Astrocyte of the spinal cord (primary cell): ENCODE results near the gene ECPAS.
"Not testable (repeated sequence)": the region's sequence is repeated elsewhere in the genome, so short reads cannot be mapped to it uniquely, and the experiment has no call there.

Source experiments
- DNase-seq: peaks from one replicate; pipeline ENCODE4 v3.0.0; 2011; ENCODE audit warnings: low read depth, low spot score
- H3K4me3 ChIP-seq: 2 replicates; pipeline ENCODE4 v1.5.1; 2011; ENCODE audit warnings: low read depth, mild to moderate bottlenecking, low read length, moderate library complexity
- in situ Hi-C: cut with HindIII; loops from 2 replicates; pipeline ENCODE4 v1.10.0; 2017; ENCODE audit warnings: low sequenced_read_pairs
- TF ChIP-seq, protein P1 (sequence below): IDR thresholded peaks from 2 replicates; pipeline ENCODE4 v1.5.1; 2012; ENCODE audit warnings: low read depth, mild to moderate bottlenecking, low read length, inconsistent platforms

Gene ECPAS

DNA sequence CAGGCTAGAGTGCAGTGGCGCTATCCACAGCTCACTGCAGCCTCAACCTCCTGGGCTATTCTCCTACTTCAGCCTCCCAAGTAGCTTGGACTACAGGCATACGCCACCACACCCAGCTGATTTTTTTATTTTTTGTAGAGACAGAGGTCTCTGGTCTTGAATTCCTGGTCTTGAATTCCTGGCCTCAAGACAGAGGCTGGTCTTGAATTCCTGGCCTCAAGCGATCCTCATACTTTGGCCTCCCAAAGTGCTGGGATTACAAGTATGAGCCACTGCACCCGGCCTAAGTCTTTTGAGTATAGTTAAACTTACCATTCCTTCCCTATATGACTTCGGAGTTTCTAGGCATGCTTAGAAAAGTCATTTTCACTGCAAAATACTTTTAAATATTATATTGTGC is 29.4 kb downstream of the ECPAS start:
- in situ Hi-C loops: no loop called here
- no peak for DNase-seq
- H3K4me3 ChIP-seq: no peak overlapping the region
- TF ChIP-seq, protein P1, sequence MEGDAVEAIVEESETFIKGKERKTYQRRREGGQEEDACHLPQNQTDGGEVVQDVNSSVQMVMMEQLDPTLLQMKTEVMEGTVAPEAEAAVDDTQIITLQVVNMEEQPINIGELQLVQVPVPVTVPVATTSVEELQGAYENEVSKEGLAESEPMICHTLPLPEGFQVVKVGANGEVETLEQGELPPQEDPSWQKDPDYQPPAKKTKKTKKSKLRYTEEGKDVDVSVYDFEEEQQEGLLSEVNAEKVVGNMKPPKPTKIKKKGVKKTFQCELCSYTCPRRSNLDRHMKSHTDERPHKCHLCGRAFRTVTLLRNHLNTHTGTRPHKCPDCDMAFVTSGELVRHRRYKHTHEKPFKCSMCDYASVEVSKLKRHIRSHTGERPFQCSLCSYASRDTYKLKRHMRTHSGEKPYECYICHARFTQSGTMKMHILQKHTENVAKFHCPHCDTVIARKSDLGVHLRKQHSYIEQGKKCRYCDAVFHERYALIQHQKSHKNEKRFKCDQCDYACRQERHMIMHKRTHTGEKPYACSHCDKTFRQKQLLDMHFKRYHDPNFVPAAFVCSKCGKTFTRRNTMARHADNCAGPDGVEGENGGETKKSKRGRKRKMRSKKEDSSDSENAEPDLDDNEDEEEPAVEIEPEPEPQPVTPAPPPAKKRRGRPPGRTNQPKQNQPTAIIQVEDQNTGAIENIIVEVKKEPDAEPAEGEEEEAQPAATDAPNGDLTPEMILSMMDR: no peak

DNA sequence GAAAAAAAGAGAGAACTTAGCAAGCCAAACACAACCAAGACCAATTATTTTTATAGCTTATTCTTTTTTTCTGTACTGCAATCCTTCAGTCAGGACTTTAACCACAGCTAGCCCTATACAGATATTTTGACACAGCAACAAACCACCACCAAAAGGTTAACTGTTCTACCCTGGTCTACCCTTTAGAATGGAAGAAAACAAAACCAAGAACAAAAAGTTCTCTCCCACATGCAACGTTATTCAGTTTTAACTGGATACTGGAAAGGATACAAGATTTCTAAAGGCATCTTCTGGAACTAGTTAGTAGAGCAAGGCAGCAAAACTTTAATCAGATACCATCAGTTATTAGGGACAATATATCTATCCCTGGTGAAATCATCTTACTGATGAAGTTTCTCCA is 32.6 kb downstream of the ECPAS start:
- peak; percentile 23 for DNase-seq
- TF ChIP-seq, protein P1: no peak
- in situ Hi-C loops: no loop called here
- no peak overlapping the region for H3K4me3 ChIP-seq

DNA sequence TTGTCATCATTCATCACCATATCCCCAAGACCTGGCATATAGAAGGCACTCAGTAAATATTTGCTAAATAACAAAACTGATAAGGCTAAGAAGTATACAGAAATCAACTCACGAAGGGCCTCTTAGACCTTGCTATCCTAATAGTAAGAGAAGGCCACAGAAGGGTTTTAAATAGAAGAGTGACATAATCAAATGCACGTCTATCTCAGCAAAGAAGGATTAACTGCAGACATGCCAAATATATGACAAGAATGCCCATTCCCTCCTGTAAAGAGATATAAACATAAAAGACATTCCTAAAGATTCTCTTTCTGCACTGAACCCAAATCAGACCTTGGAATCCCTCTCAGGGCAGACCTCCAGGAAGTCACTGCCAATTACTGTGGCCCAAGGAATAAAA is 34.1 kb downstream of the ECPAS start:
- TF ChIP-seq, protein P1: no peak
- DNase-seq: no peak
- in situ Hi-C loops: no loop called here
- H3K4me3 ChIP-seq: no peak overlapping the region

DNA sequence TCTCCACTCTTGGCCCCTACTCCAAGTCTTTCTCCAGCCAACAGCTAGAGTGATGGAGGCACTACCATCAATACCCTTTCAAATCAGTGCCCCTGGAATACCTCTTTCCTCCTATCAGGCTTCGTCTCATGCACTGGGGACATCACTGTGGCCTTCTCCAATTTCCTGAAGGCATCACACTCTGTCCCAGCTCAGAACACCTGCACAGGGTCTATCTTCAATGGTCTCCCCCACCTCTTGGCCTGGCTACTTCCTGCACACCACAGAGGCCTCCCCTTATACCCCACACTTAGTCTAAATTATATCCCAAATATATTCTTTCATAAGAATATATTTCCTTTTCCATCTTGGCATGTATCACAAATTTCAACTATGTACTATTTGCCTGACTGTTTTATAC is 34.5 kb downstream of the ECPAS start:
- in situ Hi-C loops: no loop called here
- H3K4me3 ChIP-seq: no peak overlapping the region
- TF ChIP-seq, protein P1: no peak
- no peak for DNase-seq

DNA sequence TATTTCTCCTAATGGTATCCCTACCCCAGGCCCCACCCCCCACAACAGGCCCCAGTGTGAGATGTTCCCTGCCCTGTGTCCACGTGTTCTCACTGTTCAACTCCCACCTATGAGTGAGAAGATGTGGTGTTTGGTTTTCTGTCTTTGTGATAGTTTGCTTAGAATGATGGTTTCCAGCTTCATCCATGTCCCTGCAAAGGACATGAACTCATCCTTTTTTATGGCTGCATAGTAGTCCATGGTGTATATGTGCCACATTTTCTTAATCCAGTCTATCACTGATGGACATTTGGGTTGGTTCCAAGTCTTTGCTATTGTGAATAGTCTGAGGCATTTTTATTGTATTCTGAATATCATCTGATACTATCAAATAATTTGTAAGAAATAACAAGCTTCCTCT is 38.4 kb downstream of the ECPAS start:
- H3K4me3 ChIP-seq, DNase-seq, in situ Hi-C loops: not testable (repeated sequence)

DNA sequence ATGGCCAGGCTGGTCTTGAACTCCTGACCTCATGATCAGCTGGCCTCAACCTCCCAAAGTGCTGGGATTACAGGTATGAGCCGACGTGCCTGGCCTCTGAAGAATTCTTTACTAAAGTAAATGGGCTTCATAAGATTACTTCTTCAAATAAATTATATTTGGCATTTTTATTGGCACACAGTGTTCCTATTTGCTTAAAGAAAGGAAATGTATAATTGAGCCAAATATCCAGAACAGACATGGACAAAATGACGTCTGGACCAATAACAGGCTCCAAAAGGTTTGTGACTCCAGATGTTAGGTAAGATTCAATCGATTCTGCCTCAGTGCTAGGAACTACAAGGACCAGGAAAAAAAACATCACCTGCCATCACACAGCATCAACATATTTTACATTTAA is 40.7 kb downstream of the ECPAS start:
- TF ChIP-seq, protein P1: no peak
- no peak overlapping the region for H3K4me3 ChIP-seq
- no peak for DNase-seq
- in situ Hi-C loops: no loop called here

DNA sequence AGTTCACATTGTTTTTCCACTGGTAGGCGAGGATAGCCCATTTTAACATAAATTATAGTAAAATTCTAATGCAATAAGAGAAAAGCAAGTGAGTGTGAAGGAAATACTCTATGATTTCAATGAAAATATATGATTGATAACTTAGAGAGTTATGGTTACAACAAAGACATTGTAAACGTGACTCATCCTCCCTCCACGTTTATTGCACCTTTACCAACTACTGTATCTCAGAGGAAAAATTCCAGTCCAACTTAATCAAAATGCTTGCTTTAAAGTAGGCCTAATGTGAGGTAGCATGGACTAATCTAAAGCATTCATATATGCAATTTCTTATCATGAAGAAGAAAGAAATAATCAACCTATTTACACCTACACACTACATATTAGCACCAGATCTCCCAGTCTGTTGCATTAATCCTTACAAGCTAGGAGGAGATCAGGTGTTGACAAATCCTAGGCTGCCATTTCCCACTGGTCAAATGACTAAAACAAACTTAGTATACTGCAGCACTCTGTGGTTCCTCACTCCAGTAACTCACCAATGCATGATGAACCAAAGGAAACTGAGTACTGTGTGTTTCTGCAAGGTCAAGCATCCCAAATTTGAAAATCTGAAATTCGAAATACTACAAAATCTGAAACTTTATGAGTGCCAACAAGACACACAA is 41.7 kb downstream of the ECPAS start:
- TF ChIP-seq, protein P1: no peak
- in situ Hi-C loops: no loop called here
- H3K4me3 ChIP-seq: no peak overlapping the region
- DNase-seq: no peak
